PC-3 (cell line): Measurements from ENCODE around the gene OBP2A. TPM values are rescaled to one million over a fixed set of nuclear protein-coding genes. Genes with fewer than 3 reads are reported as not detected.
"Not testable (repeated sequence)": the region's sequence is repeated elsewhere in the genome, so short reads cannot be mapped to it uniquely, and the experiment has no call there.

Source experiments
- ATAC-seq: fragments of 200-7000 bp; cut with Tn5 transposase; 2 replicates; pipeline ENCODE4 v1.9.1; 2020; ENCODE audit warnings: mild to moderate bottlenecking, moderate library complexity
- Bru-seq: library from RNA; stranded (reverse); fragments of 400-500 nt; gene quantifications from one replicate; lab custom pipeline; 2021; lab: Mats Ljungman, UMichigan
- BruChase-seq, 2 experiments: library from RNA; stranded (reverse); fragments of 400-500 nt; gene quantifications; one replicate each; lab custom pipeline; 2021; lab: Mats Ljungman, UMichigan
- BruUV-seq: library from RNA; stranded (reverse); fragments of 400-500 nt; replicated peaks from 2 replicates; lab custom pipeline; 2021; lab: Mats Ljungman, UMichigan
- CTCF ChIA-PET: fragments of 300-600 bp; sonication (Branson Sonifier 250); formaldehyde crosslinking; loops from one replicate; lab custom pipeline; 2022; ENCODE audit warnings: antibody characterized with exemption; lab: Charles Lee
- POLR2A ChIA-PET: fragments of 300-600 bp; sonication (Branson Sonifier 250); formaldehyde crosslinking; loops from one replicate; lab custom pipeline; 2022; ENCODE audit warnings: antibody characterized with exemption; ENCODE audit not compliant: unreplicated experiment; lab: Charles Lee
- DNase-seq: peaks from one replicate; pipeline ENCODE4 v3.0.0-alpha.2; 2015
- H2AFZ ChIP-seq: fragments of 300-600 bp; sonication (generic); 2 replicates; pipeline ENCODE4 v1.6.0; 2016; ENCODE audit warnings: antibody characterized with exemption, low read length
- H3F3A ChIP-seq: fragments of 300-600 bp; sonication (generic); one replicate; pipeline ENCODE4 v1.6.0; 2017; ENCODE audit warnings: antibody characterized with exemption, low read length, control low read depth, mild to moderate bottlenecking; ENCODE audit not compliant: unreplicated experiment
- H3K27ac ChIP-seq: fragments of 300-600 bp; sonication (generic); 2 replicates; pipeline ENCODE4 v1.5.1; 2016; ENCODE audit warnings: mild to moderate bottlenecking, low read length
- H3K27me3 ChIP-seq: fragments of 300-600 bp; sonication (generic); 2 replicates; pipeline ENCODE4 v1.6.1; 2016; ENCODE audit warnings: low read length, mixed read lengths
- H3K36me3 ChIP-seq: fragments of 300-600 bp; sonication (generic); 2 replicates; pipeline ENCODE4 v1.6.1; 2016; ENCODE audit warnings: low read depth, mixed run types, low read length, mixed read lengths
- H3K4me1 ChIP-seq: fragments of 300-600 bp; sonication (generic); 2 replicates; pipeline ENCODE4 v1.5.1; 2016; ENCODE audit warnings: low read length; ENCODE audit not compliant: insufficient read depth
- H3K4me2 ChIP-seq: fragments of 300-600 bp; sonication (generic); 2 replicates; pipeline ENCODE4 v1.6.0; 2016; ENCODE audit warnings: low read length
- H3K4me3 ChIP-seq: fragments of 300-600 bp; sonication (generic); 2 replicates; pipeline ENCODE4 v1.5.1; 2016; ENCODE audit warnings: mild to moderate bottlenecking, low read length, mixed read lengths
- H3K79me2 ChIP-seq: fragments of 300-600 bp; sonication (generic); 2 replicates; pipeline ENCODE4 v1.6.1; 2017; ENCODE audit warnings: low read length, mixed read lengths
- H3K9ac ChIP-seq: fragments of 300-600 bp; sonication (generic); 2 replicates; pipeline ENCODE4 v1.6.0; 2016; ENCODE audit warnings: mild to moderate bottlenecking, low read length
- H3K9me2 ChIP-seq: fragments of 300-600 bp; sonication (generic); replicated peaks from 2 replicates; pipeline ENCODE4 v1.6.1; 2016; ENCODE audit warnings: mixed run types, low read length, mixed read lengths
- H3K9me3 ChIP-seq: fragments of 300-600 bp; sonication (generic); 2 replicates; pipeline ENCODE4 v1.6.1; 2016; ENCODE audit warnings: low read length, mixed read lengths
- H4K20me1 ChIP-seq: fragments of 300-600 bp; sonication (generic); 2 replicates; pipeline ENCODE4 v1.6.1; 2016; ENCODE audit warnings: low read length, mixed read lengths
- CTCF ChIP-seq: fragments of 300-600 bp; sonication (generic); conservative IDR thresholded peaks from 2 replicates; pipeline ENCODE4 v1.5.1; 2017; ENCODE audit warnings: antibody characterized with exemption, low read depth, mild to moderate bottlenecking, low read length
- EZH2 ChIP-seq: fragments of 300-600 bp; sonication (generic); IDR thresholded peaks from one replicate; pipeline ENCODE4 v1.6.1; 2017; ENCODE audit warnings: antibody characterized with exemption, mild to moderate bottlenecking, low read length; ENCODE audit not compliant: unreplicated experiment
- EZH2phosphoT487 ChIP-seq: fragments of 300-600 bp; sonication (generic); IDR thresholded peaks from 2 replicates; pipeline ENCODE4 v1.6.1; 2018; ENCODE audit warnings: mild to moderate bottlenecking, antibody characterized with exemption, low read length, borderline replicate concordance
- intact Hi-C: fragments of 100-400 bp; cut with micrococcal nuclease; formaldehyde crosslinking; loops from 2 replicates; pipeline ENCODE4 v1.9.0; 2023
- long read RNA-seq: library from polyadenylated mRNA; unstranded; transcript quantifications from one replicate; pipeline ENCODE4 v2.0.0, GENCODE V29; 2021; ENCODE audit not compliant: unreplicated experiment
- total RNA-seq: library from RNA; depleted of rRNA; stranded (reverse); fragments of >200 nt; gene quantifications from 2 replicates; pipeline ENCODE4 v1.2.3, GENCODE V29; 2014; rRNA removed

The OBP2A gene
- total RNA-seq (not detected in 2 replicates), Bru-seq, nascent RNA (not detected), BruChase-seq, experiment 1, labeled RNA remaining after a 6-hour chase (not detected), BruChase-seq, experiment 2, labeled RNA remaining after a 2-hour chase (not detected)
- long read RNA-seq, result 0 reads

- H4K20me1 ChIP-seq, H3K27ac ChIP-seq, H3K4me3 ChIP-seq, H2AFZ ChIP-seq, BruUV-seq, intact Hi-C loops, H3K9me3 ChIP-seq, H3K4me1 ChIP-seq, H3K36me3 ChIP-seq, CTCF ChIA-PET, ATAC-seq, DNase-seq, H3K9ac ChIP-seq, POLR2A ChIA-PET, H3K4me2 ChIP-seq, H3K79me2 ChIP-seq, H3K27me3 ChIP-seq, H3F3A ChIP-seq, H3K9me2 ChIP-seq: not testable (repeated sequence)
Measured at GRCh38 chr9:135545646-135546176, at the start of gene OBP2A. OBP2A (plus strand) TSS chr9:135546126; CDS start chr9:135546181, 55 bp downstream.

- Histone ChIP-seq H3K4me1 (peaks cover 14% of the 10 kb centered on the region), H3F3A (no peaks in the 10 kb centered on the region), H3K4me3 (no peak overlapping the region), H3K9me2 (no peaks in the 10 kb centered on the region), H3K9ac (no peak overlapping the region), H3K36me3 (peaks cover 5% of the 10 kb centered on the region; the same call in 1 of the 2 replicates), H4K20me1 (no peaks in the 10 kb centered on the region), H3K9me3 (no peaks in the 10 kb centered on the region), H3K4me2 (0 out of 2 replicates have a peak overlapping the region, but pooled peaks have one; percentile 96), H3K27me3 (no peaks in the 10 kb centered on the region), H2AFZ (no peak overlapping the region), H3K27ac (no peak overlapping the region), H3K79me2 (peaks cover 22% of the 10 kb centered on the region)
- POLR2A ChIA-PET, result interaction anchor here (0.6 kb wide), 1 partner anchor 466 kb away, joined by 3 read pairs; no protein-coding TSS in a partner anchor
- intact Hi-C loops, result no loop called here
- TF ChIP-seq CTCF (no peak), EZH2phosphoT487 (no peak), EZH2 (no peak)
- ATAC-seq (no peak), DNase-seq (no peak)
- no TSS peak for BruUV-seq
- CTCF ChIA-PET, result no interaction called here
Measured at GRCh38 chr9:135498381-135499126, 47.4 kb upstream of the OBP2A start.

- Histone ChIP-seq H3K27me3 (no peaks in the 10 kb centered on the region), H3K36me3 (peaks cover 6% of the 10 kb centered on the region; the same call in 1 of the 2 replicates), H2AFZ (peak overlapping the region; percentile 87), H3F3A (no peaks in the 10 kb centered on the region), H3K4me3 (peak overlapping the region; percentile 72), H3K9me3 (no peaks in the 10 kb centered on the region), H3K9me2 (no peaks in the 10 kb centered on the region), H3K4me2 (peak overlapping the region; percentile 96), H4K20me1 (no peaks in the 10 kb centered on the region), H3K4me1 (peaks cover 14% of the 10 kb centered on the region), H3K9ac (peak overlapping the region; percentile 97), H3K79me2 (peaks cover 22% of the 10 kb centered on the region), H3K27ac (no peak overlapping the region)
- TF ChIP-seq EZH2phosphoT487, result no peak
- TF ChIP-seq EZH2, result no peak
- TF ChIP-seq CTCF, result 0 out of 2 replicates have a peak, but pooled peaks have one; percentile 13
- intact Hi-C loops, result no loop called here
- no TSS peak for BruUV-seq
- ChIA-PET POLR2A (no interaction called here), CTCF (no interaction called here)
- DNase-seq, result peak; percentile 73
- ATAC-seq, result peak; percentile 64
Measured at GRCh38 chr9:135499326-135500070, 46.4 kb upstream of the OBP2A start.
